Measurements from ENCODE around the gene CYTH1.

DNA sequence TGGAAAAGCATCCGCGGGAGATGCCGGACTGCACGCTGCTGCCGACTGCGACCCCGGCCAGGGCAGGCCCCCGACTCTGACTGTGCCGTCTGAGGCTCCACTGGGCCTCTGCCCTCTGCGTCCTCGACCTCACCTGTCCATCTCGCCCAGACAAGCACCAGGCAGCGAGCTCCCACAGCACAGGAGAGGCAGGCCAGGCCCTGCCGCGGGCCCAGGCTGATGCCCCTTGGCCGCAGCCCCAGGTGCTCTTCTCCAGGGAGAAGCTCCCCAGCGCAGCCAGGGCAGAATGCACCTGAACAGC, 106.8 kb downstream of the CYTH1 start:
- TF ChIP-seq, protein P1, sequence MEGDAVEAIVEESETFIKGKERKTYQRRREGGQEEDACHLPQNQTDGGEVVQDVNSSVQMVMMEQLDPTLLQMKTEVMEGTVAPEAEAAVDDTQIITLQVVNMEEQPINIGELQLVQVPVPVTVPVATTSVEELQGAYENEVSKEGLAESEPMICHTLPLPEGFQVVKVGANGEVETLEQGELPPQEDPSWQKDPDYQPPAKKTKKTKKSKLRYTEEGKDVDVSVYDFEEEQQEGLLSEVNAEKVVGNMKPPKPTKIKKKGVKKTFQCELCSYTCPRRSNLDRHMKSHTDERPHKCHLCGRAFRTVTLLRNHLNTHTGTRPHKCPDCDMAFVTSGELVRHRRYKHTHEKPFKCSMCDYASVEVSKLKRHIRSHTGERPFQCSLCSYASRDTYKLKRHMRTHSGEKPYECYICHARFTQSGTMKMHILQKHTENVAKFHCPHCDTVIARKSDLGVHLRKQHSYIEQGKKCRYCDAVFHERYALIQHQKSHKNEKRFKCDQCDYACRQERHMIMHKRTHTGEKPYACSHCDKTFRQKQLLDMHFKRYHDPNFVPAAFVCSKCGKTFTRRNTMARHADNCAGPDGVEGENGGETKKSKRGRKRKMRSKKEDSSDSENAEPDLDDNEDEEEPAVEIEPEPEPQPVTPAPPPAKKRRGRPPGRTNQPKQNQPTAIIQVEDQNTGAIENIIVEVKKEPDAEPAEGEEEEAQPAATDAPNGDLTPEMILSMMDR (IDR thresholded peaks at IDR 0.05; ENCODE audit: low read length): no peak
- no peak for TF ChIP-seq EZH2 (IDR thresholded peaks at IDR 0.05; ENCODE audit: borderline replicate concordance, low read length)
